HEK293T (cell line): ENCODE measurements around the gene RFTN2.
"Not testable (repeated sequence)": the region's sequence is repeated elsewhere in the genome, so short reads cannot be mapped to it uniquely, and the experiment has no call there.

ENCODE experiments used
- CTCF ChIA-PET: fragments of 350-600 bp; formaldehyde crosslinking; extraction: SDS; loops from one replicate; lab custom pipeline; 2021; ENCODE audit warnings: antibody characterized with exemption, inconsistent platforms; lab: Yijun Ruan, JAX
- POLR2A ChIA-PET: fragments of 350-600 bp; formaldehyde crosslinking; extraction: SDS; loops from one replicate; lab custom pipeline; 2020; ENCODE audit warnings: antibody characterized with exemption, inconsistent platforms; lab: Yijun Ruan, JAX
- DNase-seq: peaks from one replicate; pipeline ENCODE4 v3.0.0; 2012; ENCODE audit warnings: mixed read lengths; ENCODE audit errors: extremely low spot score
- ARNT ChIP-seq: fragments of 450-650 bp; IDR thresholded peaks from 2 replicates; pipeline ENCODE4 v1.6.1; 2017; ENCODE audit warnings: mild to moderate bottlenecking
- BHLHE40 ChIP-seq: fragments of 450-650 bp; IDR thresholded peaks from 2 replicates; pipeline ENCODE4 v1.6.1; 2016; ENCODE audit warnings: mild to moderate bottlenecking, moderate library complexity, borderline replicate concordance
- CTBP1 ChIP-seq: fragments of 450-650 bp; IDR thresholded peaks from 2 replicates; pipeline ENCODE4 v1.6.1; 2016; ENCODE audit warnings: borderline replicate concordance
- ELF4 ChIP-seq: fragments of 450-650 bp; IDR thresholded peaks from 2 replicates; pipeline ENCODE4 v1.6.1; 2017; ENCODE audit warnings: antibody characterized with exemption
- FOXA1 ChIP-seq: fragments of 450-650 bp; IDR thresholded peaks from 2 replicates; pipeline ENCODE4 v1.6.1; 2016; ENCODE audit warnings: mild to moderate bottlenecking
- FOXK2 ChIP-seq: fragments of 450-650 bp; IDR thresholded peaks from 2 replicates; pipeline ENCODE4 v1.6.1; 2016; ENCODE audit warnings: mild to moderate bottlenecking
- FOXM1 ChIP-seq: fragments of 450-650 bp; IDR thresholded peaks from 2 replicates; pipeline ENCODE4 v1.6.1; 2017; ENCODE audit warnings: mild to moderate bottlenecking, borderline replicate concordance
- HDGF ChIP-seq: fragments of 450-650 bp; IDR thresholded peaks from 2 replicates; pipeline ENCODE4 v1.6.1; 2017; ENCODE audit warnings: antibody characterized with exemption, borderline replicate concordance
- L3MBTL2 ChIP-seq: fragments of 450-650 bp; conservative IDR thresholded peaks from 2 replicates; pipeline ENCODE4 v1.6.1; 2016; ENCODE audit warnings: mild to moderate bottlenecking
- LEF1 ChIP-seq: fragments of 450-650 bp; IDR thresholded peaks from 2 replicates; pipeline ENCODE4 v1.6.1; 2017; ENCODE audit warnings: mild to moderate bottlenecking, borderline replicate concordance
- NFRKB ChIP-seq: fragments of 450-650 bp; IDR thresholded peaks from 2 replicates; pipeline ENCODE4 v1.6.1; 2016; ENCODE audit warnings: mild to moderate bottlenecking, moderate library complexity
- SP1 ChIP-seq: fragments of 450-650 bp; IDR thresholded peaks from 2 replicates; pipeline ENCODE4 v1.6.1; 2017
- SUZ12 ChIP-seq: fragments of 450-650 bp; IDR thresholded peaks from 2 replicates; pipeline ENCODE4 v1.6.1; 2016; ENCODE audit warnings: mild to moderate bottlenecking
- TARDBP ChIP-seq: fragments of 450-650 bp; IDR thresholded peaks from 2 replicates; pipeline ENCODE4 v1.6.1; 2016
- ZNF384 ChIP-seq: fragments of 450-650 bp; IDR thresholded peaks from 2 replicates; pipeline ENCODE4 v1.6.1; 2016
- TF ChIP-seq, protein P1 (sequence below): fragments of 450-650 bp; IDR thresholded peaks from 2 replicates; pipeline ENCODE4 v1.6.1; 2016

RFTN2 gene

DNA sequence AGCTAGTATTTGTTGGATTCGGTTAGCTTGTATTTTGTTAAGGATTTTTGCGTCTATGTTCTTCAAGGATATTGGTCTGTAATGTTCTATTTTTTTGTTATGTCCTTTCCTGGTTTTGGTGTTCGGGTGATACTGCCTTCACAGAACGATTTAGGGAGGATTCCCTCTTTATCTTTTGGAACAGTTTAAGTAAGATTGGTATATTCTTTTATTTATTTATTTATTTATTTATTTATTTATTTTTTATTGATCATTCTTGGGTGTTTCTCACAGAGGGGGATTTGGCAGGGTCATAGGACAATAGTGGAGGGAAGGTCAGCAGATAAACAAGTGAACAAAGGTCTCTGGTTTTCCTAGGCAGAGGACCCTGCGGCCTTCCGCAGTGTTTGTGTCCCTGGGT lies 19.8 kb upstream of the RFTN2 start:
- POLR2A ChIA-PET, DNase-seq, CTCF ChIA-PET: not testable (repeated sequence)

DNA sequence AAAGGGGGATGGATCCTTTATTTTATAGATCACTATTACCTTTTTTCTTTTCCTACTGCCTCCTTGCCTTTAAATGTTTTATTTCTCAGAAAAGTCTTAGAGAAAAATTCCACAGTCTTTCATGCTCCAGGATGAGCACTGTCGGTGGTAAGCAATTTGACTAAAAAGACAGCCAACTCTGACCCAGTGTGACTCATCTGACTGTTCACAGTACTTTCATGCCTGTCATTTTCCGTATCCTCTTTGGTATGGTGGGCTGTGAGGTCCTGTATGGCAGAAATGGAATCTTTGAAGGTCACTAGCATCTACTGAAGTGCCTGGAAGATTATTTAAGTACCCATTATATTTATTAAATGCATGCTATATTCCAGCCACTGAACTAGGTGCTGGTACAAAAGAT lies 2.1 kb upstream of the RFTN2 start:
- no peak for DNase-seq
- ChIA-PET POLR2A (no interaction called here), CTCF (no interaction called here)
- no peak for TF ChIP-seq CTBP1
- TF ChIP-seq SP1, result no peak
- TF ChIP-seq L3MBTL2, result no peak
- no peak for TF ChIP-seq TARDBP
- TF ChIP-seq FOXM1, result no peak
- TF ChIP-seq NFRKB, result no peak
- TF ChIP-seq, protein P1, sequence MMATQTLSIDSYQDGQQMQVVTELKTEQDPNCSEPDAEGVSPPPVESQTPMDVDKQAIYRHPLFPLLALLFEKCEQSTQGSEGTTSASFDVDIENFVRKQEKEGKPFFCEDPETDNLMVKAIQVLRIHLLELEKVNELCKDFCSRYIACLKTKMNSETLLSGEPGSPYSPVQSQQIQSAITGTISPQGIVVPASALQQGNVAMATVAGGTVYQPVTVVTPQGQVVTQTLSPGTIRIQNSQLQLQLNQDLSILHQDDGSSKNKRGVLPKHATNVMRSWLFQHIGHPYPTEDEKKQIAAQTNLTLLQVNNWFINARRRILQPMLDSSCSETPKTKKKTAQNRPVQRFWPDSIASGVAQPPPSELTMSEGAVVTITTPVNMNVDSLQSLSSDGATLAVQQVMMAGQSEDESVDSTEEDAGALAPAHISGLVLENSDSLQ, result no peak
- no peak for TF ChIP-seq LEF1
- TF ChIP-seq HDGF, result no peak
- no peak for TF ChIP-seq ELF4
- no peak for TF ChIP-seq BHLHE40
- no peak for TF ChIP-seq FOXA1
- TF ChIP-seq SUZ12, result no peak
- TF ChIP-seq ZNF384, result no peak

DNA sequence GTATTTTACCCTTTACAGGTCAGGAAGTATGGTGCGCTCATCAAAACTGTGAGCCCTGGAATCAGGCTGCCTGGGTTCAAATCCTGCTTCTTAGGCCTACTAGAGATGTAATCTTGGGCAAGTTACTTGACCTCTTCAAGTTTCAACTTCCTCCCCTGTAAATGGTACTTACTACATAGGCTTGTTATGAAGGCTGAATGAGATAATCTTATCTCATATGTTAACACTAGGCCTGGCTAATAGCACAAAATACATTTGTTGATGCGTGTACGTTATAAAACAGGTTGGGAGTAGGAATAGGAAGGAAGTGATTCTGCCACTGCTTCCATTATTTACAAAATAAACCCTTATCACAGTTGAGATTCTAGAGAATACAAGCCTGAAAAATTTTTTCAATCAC lies 1.7 kb upstream of the RFTN2 start:
- ChIA-PET CTCF (no interaction called here), POLR2A (no interaction called here)
- DNase-seq, result no peak
- TF ChIP-seq TARDBP (no peak), FOXM1 (no peak), FOXK2 (no peak), LEF1 (no peak), NFRKB (no peak), BHLHE40 (no peak), ELF4 (no peak), CTBP1 (no peak), SP1 (no peak), HDGF (no peak), ZNF384 (no peak), SUZ12 (no peak), FOXA1 (no peak), ARNT (no peak), L3MBTL2 (no peak)
- TF ChIP-seq, protein P1, result no peak

DNA sequence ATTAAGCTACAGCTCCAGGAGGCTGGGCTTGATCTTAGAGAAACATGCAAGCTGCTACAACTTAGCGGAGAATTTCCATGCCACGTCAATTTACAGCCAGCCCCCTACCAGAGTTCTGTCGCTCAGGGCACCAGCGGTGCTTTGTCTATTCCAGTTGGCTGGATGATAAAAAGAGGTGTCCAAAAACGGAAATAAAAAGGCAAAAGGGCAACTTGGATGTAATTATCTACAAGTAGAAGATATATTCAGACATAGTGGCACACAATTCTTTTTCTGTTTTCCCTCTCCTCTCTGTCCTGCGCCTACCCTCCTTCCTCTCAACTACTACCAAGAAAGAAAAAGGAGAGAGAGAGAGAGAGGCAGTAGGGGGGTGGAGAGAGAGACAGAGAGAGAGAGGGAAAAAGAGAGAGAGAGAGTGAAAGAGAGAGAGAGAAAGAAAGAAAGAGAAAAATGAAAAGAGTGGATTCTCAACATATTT lies 363 bp upstream of the RFTN2 start:
- peak; percentile 23 for DNase-seq
- TF ChIP-seq, protein P1, result peak; percentile 52
- no peak for TF ChIP-seq FOXM1
- no peak for TF ChIP-seq CTBP1
- TF ChIP-seq TARDBP, result no peak
- no peak for TF ChIP-seq SP1
- no peak for TF ChIP-seq HDGF
- TF ChIP-seq ZNF384, result 0 out of 2 replicates have a peak, but pooled peaks have one; percentile 2
- POLR2A ChIA-PET, result interaction anchor here (0.9 to 1.5 kb wide), 2 partner anchors 29 to 174 kb away, joined by 3 read pairs; partner anchors contain the start of gene MARS2
- CTCF ChIA-PET, result no interaction called here

DNA sequence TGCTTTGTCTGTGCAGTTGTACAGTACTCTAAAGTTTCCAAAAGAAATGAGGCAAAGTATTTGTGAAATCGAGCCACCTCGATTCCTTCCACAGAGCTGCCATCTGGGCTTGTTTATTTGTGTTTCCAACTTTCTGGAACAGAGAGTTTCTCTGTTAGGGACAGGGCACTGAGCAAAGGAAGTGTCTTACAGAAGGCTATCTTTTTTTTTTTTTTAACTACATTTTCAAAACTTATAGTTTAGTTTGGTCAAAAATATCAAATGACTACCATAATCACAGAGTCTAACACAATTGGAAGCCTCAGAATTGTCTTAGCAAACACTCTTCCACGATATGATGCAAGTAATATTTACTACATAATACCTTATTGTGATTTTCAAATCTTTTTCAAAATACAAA lies 796 bp downstream of the RFTN2 start:
- DNase-seq, result no peak
- TF ChIP-seq ELF4 (no peak), TARDBP (no peak)
- TF ChIP-seq, protein P1, result no peak
- POLR2A ChIA-PET, result interaction anchor here (1.0 kb wide), 1 partner anchor 159 kb away, joined by 3 read pairs; the partner anchor contains the start of gene MOB4
- CTCF ChIA-PET, result no interaction called here

DNA sequence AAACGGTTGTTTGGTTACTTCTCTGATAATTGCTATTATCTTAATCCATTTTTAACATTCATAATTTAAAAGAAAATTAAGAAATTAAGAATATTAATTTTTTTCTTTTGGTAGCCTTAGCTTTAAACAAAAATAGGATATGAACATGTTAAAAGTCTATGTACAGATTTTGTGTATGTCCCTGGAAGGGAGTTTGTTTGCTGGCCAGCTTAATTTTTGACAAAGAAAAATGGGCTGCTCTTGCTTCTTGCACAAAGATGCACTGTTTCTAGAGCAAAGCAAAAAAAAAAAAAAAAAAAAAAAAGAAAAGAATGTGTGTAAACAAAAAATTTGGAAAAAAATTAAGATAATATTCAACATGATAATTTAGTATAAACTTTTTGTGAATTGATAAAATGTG lies 1.3 kb downstream of the RFTN2 start:
- CTCF ChIA-PET, result no interaction called here
- POLR2A ChIA-PET, result interaction anchor here (1.0 kb wide), 1 partner anchor 158 kb away, joined by 3 read pairs; the partner anchor contains the start of gene MOB4
- TF ChIP-seq, protein P1, result no peak
- TF ChIP-seq TARDBP (no peak), L3MBTL2 (no peak), ARNT (no peak), LEF1 (no peak), ZNF384 (no peak), FOXM1 (no peak), SP1 (no peak), HDGF (no peak), SUZ12 (no peak), CTBP1 (no peak), FOXK2 (no peak)
- DNase-seq, result no peak
